ENCODE data around the gene DMWD. TPM values are rescaled to one million over a fixed set of nuclear protein-coding genes. Genes with fewer than 3 reads are reported as not detected.

Gene DMWD
- total and polyA plus RNA-seq, 2 of the 13 experiments (the other 11 are each of a cell fraction or from before 2014, with no cell fraction given) = 10.3 to 14.9 TPM

DNA sequence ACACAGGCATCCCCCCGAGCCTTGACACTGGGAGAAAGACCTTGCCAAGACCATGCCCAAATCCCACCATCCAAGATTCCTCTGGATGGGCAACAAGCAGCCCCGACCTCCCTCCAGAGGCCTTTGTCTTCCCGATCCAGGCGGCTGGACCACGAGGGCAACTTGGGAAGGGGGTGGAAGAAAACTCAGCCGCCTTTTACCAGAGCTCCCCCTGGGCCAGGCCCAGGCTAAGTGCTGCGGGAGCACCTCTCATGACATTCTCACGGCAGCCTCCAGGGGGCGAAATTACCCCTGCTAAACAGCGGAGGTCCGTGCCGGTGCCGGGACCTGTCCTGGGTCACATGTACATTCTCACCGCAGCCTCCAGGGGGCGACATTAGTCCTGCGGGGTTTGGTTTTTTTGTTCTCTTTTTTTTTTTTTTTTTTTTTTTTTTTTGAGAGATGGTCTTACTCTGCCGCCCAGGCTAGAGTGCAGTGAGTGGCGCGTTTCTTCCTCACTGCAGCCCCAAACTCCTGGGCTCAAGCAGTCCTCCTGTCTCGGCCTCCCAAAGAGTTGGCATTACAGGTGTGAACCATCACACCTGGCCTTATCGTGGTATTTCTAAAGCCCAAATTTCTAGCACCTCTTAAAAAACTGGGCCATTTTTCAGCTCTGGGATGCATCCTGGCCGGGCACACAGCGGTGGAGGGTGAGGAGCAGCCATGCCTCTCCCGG is 24.5 kb upstream of the DMWD start (continued):
- TF ChIP-seq, protein P1, sequence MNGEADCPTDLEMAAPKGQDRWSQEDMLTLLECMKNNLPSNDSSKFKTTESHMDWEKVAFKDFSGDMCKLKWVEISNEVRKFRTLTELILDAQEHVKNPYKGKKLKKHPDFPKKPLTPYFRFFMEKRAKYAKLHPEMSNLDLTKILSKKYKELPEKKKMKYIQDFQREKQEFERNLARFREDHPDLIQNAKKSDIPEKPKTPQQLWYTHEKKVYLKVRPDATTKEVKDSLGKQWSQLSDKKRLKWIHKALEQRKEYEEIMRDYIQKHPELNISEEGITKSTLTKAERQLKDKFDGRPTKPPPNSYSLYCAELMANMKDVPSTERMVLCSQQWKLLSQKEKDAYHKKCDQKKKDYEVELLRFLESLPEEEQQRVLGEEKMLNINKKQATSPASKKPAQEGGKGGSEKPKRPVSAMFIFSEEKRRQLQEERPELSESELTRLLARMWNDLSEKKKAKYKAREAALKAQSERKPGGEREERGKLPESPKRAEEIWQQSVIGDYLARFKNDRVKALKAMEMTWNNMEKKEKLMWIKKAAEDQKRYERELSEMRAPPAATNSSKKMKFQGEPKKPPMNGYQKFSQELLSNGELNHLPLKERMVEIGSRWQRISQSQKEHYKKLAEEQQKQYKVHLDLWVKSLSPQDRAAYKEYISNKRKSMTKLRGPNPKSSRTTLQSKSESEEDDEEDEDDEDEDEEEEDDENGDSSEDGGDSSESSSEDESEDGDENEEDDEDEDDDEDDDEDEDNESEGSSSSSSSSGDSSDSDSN (CRISPR knock-in tag; IDR thresholded peaks at IDR 0.05) = peak; percentile 50; the same call in 1 of the 2 replicates
- TF ChIP-seq AKAP8 (CRISPR knock-in tag; IDR thresholded peaks at IDR 0.05) = 0 out of 2 replicates have a peak, but pooled peaks have one; percentile 64
- TF ChIP-seq ELF1 (CRISPR knock-in tag; IDR thresholded peaks at IDR 0.05) = no peak
- no peak for TF ChIP-seq HOXA5 (CRISPR knock-in tag; IDR thresholded peaks at IDR 0.05)
- no peak for TF ChIP-seq CCDC6 (CRISPR knock-in tag; IDR thresholded peaks at IDR 0.05)
- no peak for TF ChIP-seq ZNF720 (CRISPR knock-in tag; IDR thresholded peaks at IDR 0.05)
- TF ChIP-seq HIVEP1 (CRISPR knock-in tag; IDR thresholded peaks at IDR 0.05) = peak; percentile 6; the same call in 1 of the 2 replicates
- TF ChIP-seq MIXL1 (CRISPR knock-in tag; IDR thresholded peaks at IDR 0.05) = 0 out of 2 replicates have a peak, but pooled peaks have one; percentile 36
- TF ChIP-seq YEATS2 (CRISPR knock-in tag; IDR thresholded peaks at IDR 0.05; ENCODE audit: borderline replicate concordance) = peak; percentile 66; the same call in 1 of the 2 replicates
- TF ChIP-seq, protein P2, sequence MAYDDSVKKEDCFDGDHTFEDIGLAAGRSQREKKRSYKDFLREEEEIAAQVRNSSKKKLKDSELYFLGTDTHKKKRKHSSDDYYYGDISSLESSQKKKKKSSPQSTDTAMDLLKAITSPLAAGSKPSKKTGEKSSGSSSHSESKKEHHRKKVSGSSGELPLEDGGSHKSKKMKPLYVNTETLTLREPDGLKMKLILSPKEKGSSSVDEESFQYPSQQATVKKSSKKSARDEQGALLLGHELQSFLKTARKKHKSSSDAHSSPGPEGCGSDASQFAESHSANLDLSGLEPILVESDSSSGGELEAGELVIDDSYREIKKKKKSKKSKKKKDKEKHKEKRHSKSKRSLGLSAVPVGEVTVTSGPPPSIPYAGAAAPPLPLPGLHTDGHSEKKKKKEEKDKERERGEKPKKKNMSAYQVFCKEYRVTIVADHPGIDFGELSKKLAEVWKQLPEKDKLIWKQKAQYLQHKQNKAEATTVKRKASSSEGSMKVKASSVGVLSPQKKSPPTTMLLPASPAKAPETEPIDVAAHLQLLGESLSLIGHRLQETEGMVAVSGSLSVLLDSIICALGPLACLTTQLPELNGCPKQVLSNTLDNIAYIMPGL (CRISPR knock-in tag; IDR thresholded peaks at IDR 0.05; ENCODE audit: borderline replicate concordance in 1 of 2, low read depth in 1 of 2) = peak; percentile 81 to 93
- no peak for TF ChIP-seq MEIS2 (CRISPR knock-in tag; IDR thresholded peaks at IDR 0.05)
- no peak for TF ChIP-seq ZBTB7A (CRISPR knock-in tag; IDR thresholded peaks at IDR 0.05)
- no peak for TF ChIP-seq GZF1 (CRISPR knock-in tag; IDR thresholded peaks at IDR 0.05)
- no peak for TF ChIP-seq DPF2 (CRISPR knock-in tag; IDR thresholded peaks at IDR 0.05; ENCODE audit: borderline replicate concordance, low read depth)
- TF ChIP-seq SP4 (CRISPR knock-in tag; IDR thresholded peaks at IDR 0.05) = no peak
- no peak for TF ChIP-seq ZKSCAN1 (IDR thresholded peaks at IDR 0.05; ENCODE audit: low read length)
- no peak for TF ChIP-seq TBL1XR1 (IDR thresholded peaks at IDR 0.05; ENCODE audit: borderline replicate concordance, low read length, partially characterized antibody)
- no peak for TF ChIP-seq GPN1 (CRISPR knock-in tag; IDR thresholded peaks at IDR 0.05; ENCODE audit: borderline replicate concordance)
- TF ChIP-seq, protein P3, sequence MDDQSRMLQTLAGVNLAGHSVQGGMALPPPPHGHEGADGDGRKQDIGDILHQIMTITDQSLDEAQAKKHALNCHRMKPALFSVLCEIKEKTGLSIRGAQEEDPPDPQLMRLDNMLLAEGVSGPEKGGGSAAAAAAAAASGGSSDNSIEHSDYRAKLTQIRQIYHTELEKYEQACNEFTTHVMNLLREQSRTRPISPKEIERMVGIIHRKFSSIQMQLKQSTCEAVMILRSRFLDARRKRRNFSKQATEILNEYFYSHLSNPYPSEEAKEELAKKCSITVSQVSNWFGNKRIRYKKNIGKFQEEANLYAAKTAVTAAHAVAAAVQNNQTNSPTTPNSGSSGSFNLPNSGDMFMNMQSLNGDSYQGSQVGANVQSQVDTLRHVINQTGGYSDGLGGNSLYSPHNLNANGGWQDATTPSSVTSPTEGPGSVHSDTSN (CRISPR knock-in tag; IDR thresholded peaks at IDR 0.05; ENCODE audit: borderline replicate concordance) = no peak
- no peak for TF ChIP-seq ZNF746 (CRISPR knock-in tag; IDR thresholded peaks at IDR 0.05)
- no peak for TF ChIP-seq ZFP82 (CRISPR knock-in tag; IDR thresholded peaks at IDR 0.05; ENCODE audit: borderline replicate concordance)
- no peak for TF ChIP-seq REL (CRISPR knock-in tag; conservative IDR thresholded peaks at IDR 0.05)
- TF ChIP-seq NFRKB (IDR thresholded peaks at IDR 0.05) = no peak
- TF ChIP-seq PRMT3 (CRISPR knock-in tag; IDR thresholded peaks at IDR 0.05; ENCODE audit: borderline replicate concordance, low read depth) = no peak
- no peak for TF ChIP-seq CREM (IDR thresholded peaks at IDR 0.05)
- TF ChIP-seq CREM (CRISPR knock-in tag; IDR thresholded peaks at IDR 0.05) = no peak
